Astrocyte (in vitro differentiated cells and primary cell): ENCODE results near the gene FBXL16. TPM values are rescaled to one million over a fixed set of nuclear protein-coding genes. Genes with fewer than 3 reads are reported as not detected.
A peak's percentile ranks its signal among the peaks of the same experiment; 100 is the strongest.

ENCODE experiments used
- DNase-seq: peaks from one replicate; pipeline ENCODE4 v3.0.0-alpha.2; 2010; ENCODE audit warnings: low read depth
- FAIRE-seq: peaks from 2 replicates; lab custom pipeline; 2011; peaks lifted over from hg19 to GRCh38; lab: Jason Lieb, UNC
- H2AFZ ChIP-seq: 2 replicates; pipeline ENCODE4 v1.6.0; 2012; ENCODE audit warnings: low read depth, low read length, inconsistent platforms
- H3K27ac ChIP-seq: 2 replicates; pipeline ENCODE4 v1.5.1; 2011; ENCODE audit warnings: low read depth, low read length, inconsistent platforms
- H3K27me3 ChIP-seq: 2 replicates; pipeline ENCODE4 v1.6.0; 2011; ENCODE audit warnings: low read length, inconsistent platforms; ENCODE audit not compliant: insufficient read depth
- H3K36me3 ChIP-seq: 2 replicates; pipeline ENCODE4 v1.5.1; 2011; ENCODE audit warnings: low read length, inconsistent platforms; ENCODE audit not compliant: insufficient read depth
- H3K4me1 ChIP-seq: 2 replicates; pipeline ENCODE4 v1.5.1; 2011; ENCODE audit warnings: low read length, inconsistent platforms; ENCODE audit not compliant: insufficient read depth
- H3K4me2 ChIP-seq: 2 replicates; pipeline ENCODE4 v1.6.0; 2012; ENCODE audit warnings: low read length, inconsistent platforms
- H3K4me3 ChIP-seq: 2 replicates; pipeline ENCODE4 v1.5.1; 2011; ENCODE audit warnings: low read depth, mild to moderate bottlenecking, low read length, inconsistent platforms; ENCODE audit not compliant: insufficient read depth
- H3K79me2 ChIP-seq: 2 replicates; pipeline ENCODE4 v1.6.0; 2012; ENCODE audit warnings: mild to moderate bottlenecking, low read length, inconsistent platforms; ENCODE audit not compliant: insufficient read depth
- H3K9ac ChIP-seq: 2 replicates; pipeline ENCODE4 v1.6.0; 2012; ENCODE audit warnings: mild to moderate bottlenecking, low read length, inconsistent platforms
- H3K9me3 ChIP-seq: 2 replicates; pipeline ENCODE4 v1.5.1; 2012; ENCODE audit warnings: low read depth, mild to moderate bottlenecking, low read length, inconsistent platforms; ENCODE audit not compliant: insufficient read depth
- H4K20me1 ChIP-seq: 2 replicates; pipeline ENCODE4 v1.6.0; 2012; ENCODE audit warnings: low read length, inconsistent platforms; ENCODE audit not compliant: insufficient read depth
- H3K27ac Mint-ChIP-seq: one replicate; pipeline ENCODE4 v1.8.0; 2021; ENCODE audit warnings: mild to moderate bottlenecking, mixed read lengths; ENCODE audit not compliant: unreplicated experiment
- H3K27me3 Mint-ChIP-seq: one replicate; pipeline ENCODE4 v1.8.0; 2021; ENCODE audit warnings: low read depth, mixed read lengths; ENCODE audit not compliant: unreplicated experiment
- H3K36me3 Mint-ChIP-seq: one replicate; pipeline ENCODE4 v1.8.0; 2021; ENCODE audit warnings: low read depth, mixed read lengths; ENCODE audit not compliant: unreplicated experiment
- H3K4me1 Mint-ChIP-seq: one replicate; pipeline ENCODE4 v1.8.0; 2021; ENCODE audit warnings: low read depth, mixed read lengths; ENCODE audit not compliant: unreplicated experiment
- H3K4me3 Mint-ChIP-seq: one replicate; pipeline ENCODE4 v1.8.0; 2021; ENCODE audit warnings: mild to moderate bottlenecking, moderate library complexity, mixed read lengths; ENCODE audit not compliant: unreplicated experiment
- H3K9me3 Mint-ChIP-seq: one replicate; pipeline ENCODE4 v1.8.0; 2021; ENCODE audit warnings: mild to moderate bottlenecking, mixed read lengths; ENCODE audit not compliant: unreplicated experiment
- EZH2 ChIP-seq: IDR thresholded peaks from 2 replicates; pipeline ENCODE4 v1.6.1; 2012; ENCODE audit warnings: mild to moderate bottlenecking, low read length, inconsistent platforms; ENCODE audit not compliant: insufficient read depth
- total RNA-seq: library from RNA; stranded (reverse); gene quantifications from 2 replicates; pipeline ENCODE4 v1.2.1, GENCODE V29; 2021
- TF ChIP-seq, protein P1 (sequence below): IDR thresholded peaks from 2 replicates; pipeline ENCODE4 v1.5.1; 2011; ENCODE audit warnings: low read depth, mild to moderate bottlenecking, inconsistent platforms, low read length, moderate library complexity; ENCODE audit not compliant: insufficient read depth

Gene FBXL16
- total RNA-seq, 1 donor from 2014 or later, result 5.2 TPM

GRCh38 chr16:689175-689897 lies 16.3 kb downstream of the FBXL16 start:
- H3K27me3 Mint-ChIP-seq, result peaks cover 9% of the 10 kb centered on the region
- Histone ChIP-seq H3K79me2 (peaks cover 41% of the 10 kb centered on the region), H3K9ac (peak overlapping the region; percentile 92), H3K4me3 (peak overlapping the region; percentile 79), H3K4me1 (peaks cover 5% of the 10 kb centered on the region), H2AFZ (peak overlapping the region; percentile 79), H3K27ac (peak overlapping the region; percentile 79), H3K4me2 (peak overlapping the region; percentile 99), H3K27me3 (peaks cover 5% of the 10 kb centered on the region), H3K36me3 (no peaks in the 10 kb centered on the region), H3K9me3 (no peaks in the 10 kb centered on the region), H4K20me1 (no peaks in the 10 kb centered on the region)
- H3K4me3 Mint-ChIP-seq, result peak overlapping the region; percentile 89
- DNase-seq, result no peak
- no peak for TF ChIP-seq EZH2
- TF ChIP-seq, protein P1, sequence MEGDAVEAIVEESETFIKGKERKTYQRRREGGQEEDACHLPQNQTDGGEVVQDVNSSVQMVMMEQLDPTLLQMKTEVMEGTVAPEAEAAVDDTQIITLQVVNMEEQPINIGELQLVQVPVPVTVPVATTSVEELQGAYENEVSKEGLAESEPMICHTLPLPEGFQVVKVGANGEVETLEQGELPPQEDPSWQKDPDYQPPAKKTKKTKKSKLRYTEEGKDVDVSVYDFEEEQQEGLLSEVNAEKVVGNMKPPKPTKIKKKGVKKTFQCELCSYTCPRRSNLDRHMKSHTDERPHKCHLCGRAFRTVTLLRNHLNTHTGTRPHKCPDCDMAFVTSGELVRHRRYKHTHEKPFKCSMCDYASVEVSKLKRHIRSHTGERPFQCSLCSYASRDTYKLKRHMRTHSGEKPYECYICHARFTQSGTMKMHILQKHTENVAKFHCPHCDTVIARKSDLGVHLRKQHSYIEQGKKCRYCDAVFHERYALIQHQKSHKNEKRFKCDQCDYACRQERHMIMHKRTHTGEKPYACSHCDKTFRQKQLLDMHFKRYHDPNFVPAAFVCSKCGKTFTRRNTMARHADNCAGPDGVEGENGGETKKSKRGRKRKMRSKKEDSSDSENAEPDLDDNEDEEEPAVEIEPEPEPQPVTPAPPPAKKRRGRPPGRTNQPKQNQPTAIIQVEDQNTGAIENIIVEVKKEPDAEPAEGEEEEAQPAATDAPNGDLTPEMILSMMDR, result no peak
- peaks cover 2% of the 10 kb centered on the region for H3K36me3 Mint-ChIP-seq
- H3K9me3 Mint-ChIP-seq, result no peaks in the 10 kb centered on the region
- H3K27ac Mint-ChIP-seq, result peak overlapping the region; percentile 78
- no peak for FAIRE-seq
- peaks cover 4% of the 10 kb centered on the region for H3K4me1 Mint-ChIP-seq

- no peak overlapping the region for H3K4me2 ChIP-seq
- H3K27me3 ChIP-seq, result no peaks in the 10 kb centered on the region
- H3K9me3 Mint-ChIP-seq, result no peaks in the 10 kb centered on the region
- no peaks in the 10 kb centered on the region for H3K36me3 ChIP-seq
- peaks cover 5% of the 10 kb centered on the region for H3K27me3 Mint-ChIP-seq
- H3K4me1 ChIP-seq, result peaks cover 17% of the 10 kb centered on the region
- no peak overlapping the region for H3K27ac Mint-ChIP-seq
- no peak for FAIRE-seq
- no peak overlapping the region for H3K4me3 ChIP-seq
- peaks cover 5% of the 10 kb centered on the region for H3K4me1 Mint-ChIP-seq
- H3K9me3 ChIP-seq, result no peaks in the 10 kb centered on the region
- TF ChIP-seq EZH2, result no peak
- TF ChIP-seq, protein P1, result no peak
- no peak overlapping the region for H2AFZ ChIP-seq
- H3K36me3 Mint-ChIP-seq, result peaks cover 2% of the 10 kb centered on the region
- no peak overlapping the region for H3K4me3 Mint-ChIP-seq
- H3K27ac ChIP-seq, result no peak overlapping the region
- no peak overlapping the region for H3K9ac ChIP-seq
- peaks cover 55% of the 10 kb centered on the region for H3K79me2 ChIP-seq
- peaks cover 11% of the 10 kb centered on the region for H4K20me1 ChIP-seq
- no peak for DNase-seq
These were observed 18.1 kb downstream of the FBXL16 start for GRCh38 chr16:687499-687898.
